K562 (cell line): ENCODE measurements around the gene LSM4. TPM values are rescaled to one million over a fixed set of nuclear protein-coding genes. Genes with fewer than 3 reads are reported as not detected.

ENCODE experiments used
- ARNT ChIP-seq, 2 experiments: fragments of 450-650 bp; IDR thresholded peaks; 2 replicates each; pipeline ENCODE4 v1.6.1; 2016; ENCODE audit warnings: mild to moderate bottlenecking in 1 of 2
- ATF3 ChIP-seq, 2 experiments: fragments of 450-650 bp in 1 of 2; sonication (generic) in 1 of 2; formaldehyde crosslinking in 1 of 2; IDR thresholded peaks in 1 of 2; conservative IDR thresholded peaks in 1 of 2; 2 replicates each; pipeline versions ENCODE4 v1.6.1 to v1.8.1; 2016 to 2023; ENCODE audit warnings: mild to moderate bottlenecking in 2 of 2, moderate library complexity in 2 of 2, inconsistent platforms in 1 of 2, missing genetic modification reagents in 1 of 2
- C11orf30 ChIP-seq: fragments of 450-650 bp; IDR thresholded peaks from 2 replicates; pipeline ENCODE4 v1.6.1; 2016; ENCODE audit warnings: low read depth, mild to moderate bottlenecking
- CLOCK ChIP-seq: fragments of 250-450 bp; sonication (Bioruptor Pico); IDR thresholded peaks from 2 replicates; pipeline ENCODE4 v1.4.0; 2020; ENCODE audit warnings: mild to moderate bottlenecking, moderate library complexity, borderline replicate concordance
- GATAD2A ChIP-seq: fragments of 450-650 bp; IDR thresholded peaks from 2 replicates; pipeline ENCODE4 v1.6.1; 2017
- JUND ChIP-seq, 2 experiments: IDR thresholded peaks; 2 replicates in 1 of 2; 3 replicates in 1 of 2; pipeline ENCODE4 v1.6.1; 2011; ENCODE audit warnings: borderline replicate concordance in 2 of 2, low read depth in 2 of 2, low read length in 2 of 2, improper control_type of control experiment in 1 of 2, missing biosample characterization in 1 of 2, missing genetic modification characterization in 1 of 2, missing genetic modification reagents in 1 of 2
- KDM2B ChIP-seq: fragments of 250-450 bp; sonication (Bioruptor Pico); IDR thresholded peaks from 2 replicates; pipeline ENCODE4 v1.8.0; 2021; ENCODE audit warnings: mild to moderate bottlenecking, moderate library complexity
- MEIS2 ChIP-seq: fragments of 450-650 bp; IDR thresholded peaks from 2 replicates; pipeline ENCODE4 v1.6.1; 2014; ENCODE audit warnings: mild to moderate bottlenecking; ENCODE audit not compliant: partially characterized antibody
- PHF21A ChIP-seq: fragments of 450-650 bp; IDR thresholded peaks from 2 replicates; pipeline ENCODE4 v1.6.1; 2017; ENCODE audit warnings: low read depth, borderline replicate concordance
- SREBF2 ChIP-seq: sonication (generic); formaldehyde crosslinking; IDR thresholded peaks from 2 replicates; pipeline ENCODE4 v1.4.0; 2020; ENCODE audit warnings: mild to moderate bottlenecking, missing genetic modification reagents
- TFAM ChIP-seq: fragments of 250-450 bp; sonication (Bioruptor Pico); conservative IDR thresholded peaks from 2 replicates; pipeline ENCODE4 v1.5.0; 2021; ENCODE audit warnings: mild to moderate bottlenecking, moderate library complexity
- ZNF311 ChIP-seq: fragments of 250-450 bp; sonication (Bioruptor Pico); IDR thresholded peaks from 2 replicates; pipeline ENCODE4 v1.4.0; 2020; ENCODE audit warnings: mild to moderate bottlenecking, moderate library complexity
- polyA plus RNA-seq, 8 experiments: library from polyadenylated mRNA; depleted of rRNA in 4 of 8; stranded (reverse) in 5 of 8; unstranded in 3 of 8; fragments of >200 nt; fragmentation: Nextera tagmentation in 2 of 8; fragmentation: Illumina TruSeq in 1 of 8; extraction: Ambion mirVana in 2 of 8; extraction: Trizol in 1 of 8; gene quantifications; 2 replicates each; pipeline versions ENCODE4 v1.2.1 to v1.2.3, GENCODE V29; 2011 to 2014; ENCODE audit warnings: inconsistent platforms in 1 of 8, missing spikeins in 1 of 8
- total RNA-seq, 7 experiments: library from RNA; depleted of rRNA in 6 of 7; stranded (reverse); fragments of >200 nt in 6 of 7; fragmentation: Illumina TruSeq in 2 of 7; extraction: Trizol in 2 of 7; gene quantifications; 2 replicates each; pipeline versions ENCODE4 v1.2.1 to v1.2.3, GENCODE V29; 2011 to 2021; ENCODE audit warnings: low replicate concordance in 1 of 7
- TF ChIP-seq, protein P1 (sequence below): IDR thresholded peaks from 3 replicates; pipeline ENCODE4 v1.6.1; 2011; ENCODE audit warnings: borderline replicate concordance, mild to moderate bottlenecking, moderate library complexity; ENCODE audit not compliant: insufficient read length; ENCODE audit errors: extremely low read depth
- TF ChIP-seq, protein P2 (sequence below): sonication (generic); formaldehyde crosslinking; IDR thresholded peaks from 2 replicates; pipeline ENCODE4 v1.8.1; 2023; ENCODE audit warnings: mild to moderate bottlenecking, missing genetic modification reagents
- TF ChIP-seq, protein P3 (sequence below): sonication (generic); formaldehyde crosslinking; IDR thresholded peaks from 2 replicates; pipeline ENCODE4 v1.9.0; 2022; ENCODE audit warnings: mild to moderate bottlenecking, missing genetic modification reagents

Gene LSM4
- total and polyA plus RNA-seq, 9 of the 15 experiments (the other 6 are each of a cell fraction or from before 2014, with no cell fraction given), result 11.9 to 763 (median 202) TPM

- TF ChIP-seq, protein P1, sequence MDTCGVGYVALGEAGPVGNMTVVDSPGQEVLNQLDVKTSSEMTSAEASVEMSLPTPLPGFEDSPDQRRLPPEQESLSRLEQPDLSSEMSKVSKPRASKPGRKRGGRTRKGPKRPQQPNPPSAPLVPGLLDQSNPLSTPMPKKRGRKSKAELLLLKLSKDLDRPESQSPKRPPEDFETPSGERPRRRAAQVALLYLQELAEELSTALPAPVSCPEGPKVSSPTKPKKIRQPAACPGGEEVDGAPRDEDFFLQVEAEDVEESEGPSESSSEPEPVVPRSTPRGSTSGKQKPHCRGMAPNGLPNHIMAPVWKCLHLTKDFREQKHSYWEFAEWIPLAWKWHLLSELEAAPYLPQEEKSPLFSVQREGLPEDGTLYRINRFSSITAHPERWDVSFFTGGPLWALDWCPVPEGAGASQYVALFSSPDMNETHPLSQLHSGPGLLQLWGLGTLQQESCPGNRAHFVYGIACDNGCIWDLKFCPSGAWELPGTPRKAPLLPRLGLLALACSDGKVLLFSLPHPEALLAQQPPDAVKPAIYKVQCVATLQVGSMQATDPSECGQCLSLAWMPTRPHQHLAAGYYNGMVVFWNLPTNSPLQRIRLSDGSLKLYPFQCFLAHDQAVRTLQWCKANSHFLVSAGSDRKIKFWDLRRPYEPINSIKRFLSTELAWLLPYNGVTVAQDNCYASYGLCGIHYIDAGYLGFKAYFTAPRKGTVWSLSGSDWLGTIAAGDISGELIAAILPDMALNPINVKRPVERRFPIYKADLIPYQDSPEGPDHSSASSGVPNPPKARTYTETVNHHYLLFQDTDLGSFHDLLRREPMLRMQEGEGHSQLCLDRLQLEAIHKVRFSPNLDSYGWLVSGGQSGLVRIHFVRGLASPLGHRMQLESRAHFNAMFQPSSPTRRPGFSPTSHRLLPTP, result no peak
- no peak for TF ChIP-seq C11orf30
- no peak for TF ChIP-seq ATF3 (IDR thresholded peaks at IDR 0.05)
- no peak for TF ChIP-seq ATF3 (CRISPR knock-in tag; conservative IDR thresholded peaks at IDR 0.05)
- TF ChIP-seq CLOCK (CRISPR knock-in tag), result no peak
- no peak for TF ChIP-seq KDM2B (CRISPR knock-in tag)
- TF ChIP-seq PHF21A, result no peak
- TF ChIP-seq, protein P2, sequence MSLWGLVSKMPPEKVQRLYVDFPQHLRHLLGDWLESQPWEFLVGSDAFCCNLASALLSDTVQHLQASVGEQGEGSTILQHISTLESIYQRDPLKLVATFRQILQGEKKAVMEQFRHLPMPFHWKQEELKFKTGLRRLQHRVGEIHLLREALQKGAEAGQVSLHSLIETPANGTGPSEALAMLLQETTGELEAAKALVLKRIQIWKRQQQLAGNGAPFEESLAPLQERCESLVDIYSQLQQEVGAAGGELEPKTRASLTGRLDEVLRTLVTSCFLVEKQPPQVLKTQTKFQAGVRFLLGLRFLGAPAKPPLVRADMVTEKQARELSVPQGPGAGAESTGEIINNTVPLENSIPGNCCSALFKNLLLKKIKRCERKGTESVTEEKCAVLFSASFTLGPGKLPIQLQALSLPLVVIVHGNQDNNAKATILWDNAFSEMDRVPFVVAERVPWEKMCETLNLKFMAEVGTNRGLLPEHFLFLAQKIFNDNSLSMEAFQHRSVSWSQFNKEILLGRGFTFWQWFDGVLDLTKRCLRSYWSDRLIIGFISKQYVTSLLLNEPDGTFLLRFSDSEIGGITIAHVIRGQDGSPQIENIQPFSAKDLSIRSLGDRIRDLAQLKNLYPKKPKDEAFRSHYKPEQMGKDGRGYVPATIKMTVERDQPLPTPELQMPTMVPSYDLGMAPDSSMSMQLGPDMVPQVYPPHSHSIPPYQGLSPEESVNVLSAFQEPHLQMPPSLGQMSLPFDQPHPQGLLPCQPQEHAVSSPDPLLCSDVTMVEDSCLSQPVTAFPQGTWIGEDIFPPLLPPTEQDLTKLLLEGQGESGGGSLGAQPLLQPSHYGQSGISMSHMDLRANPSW, result no peak
- TF ChIP-seq ARNT (IDR thresholded peaks at IDR 0.05), result no peak
- no peak for TF ChIP-seq TFAM
- peak; percentile 63; the same call in 1 of the 2 replicates for TF ChIP-seq ZNF311 (CRISPR knock-in tag)
- TF ChIP-seq MEIS2, result no peak
- peak; percentile 54; the same call in 1 of the 2 replicates for TF ChIP-seq GATAD2A
- TF ChIP-seq, protein P3, sequence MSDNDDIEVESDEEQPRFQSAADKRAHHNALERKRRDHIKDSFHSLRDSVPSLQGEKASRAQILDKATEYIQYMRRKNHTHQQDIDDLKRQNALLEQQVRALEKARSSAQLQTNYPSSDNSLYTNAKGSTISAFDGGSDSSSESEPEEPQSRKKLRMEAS (CRISPR knock-in tag), result peak; percentile 83
- TF ChIP-seq JUND (IDR thresholded peaks at IDR 0.05; ENCODE audit: borderline replicate concordance, low read depth, low read length), result no peak
- TF ChIP-seq JUND (tag; IDR thresholded peaks at IDR 0.05; ENCODE audit: borderline replicate concordance, low read depth, low read length), result no peak
- no peak for TF ChIP-seq SREBF2 (CRISPR knock-in tag)
Observed at GRCh38 chr19:18317961-18318800, 4.7 kb downstream of the LSM4 start (continued).
